Parathyroid adenoma (tissue), 2 donors: ENCODE results near the gene SLC4A9.

Experiments
- H2AFZ ChIP-seq: fragments of 300-600 bp; sonication (generic); one replicate; pipeline ENCODE4 v1.7.0; 2017; ENCODE audit warnings: antibody characterized with exemption, mild to moderate bottlenecking
- H3K27ac ChIP-seq: fragments of 300-600 bp; sonication (generic); one replicate; pipeline ENCODE4 v1.7.0; 2017
- H3K27me3 ChIP-seq: fragments of 300-600 bp; sonication (generic); one replicate; pipeline ENCODE4 v1.7.0; 2017; ENCODE audit warnings: low read length; ENCODE audit not compliant: control insufficient read depth, insufficient read depth
- H3K36me3 ChIP-seq: fragments of 300-600 bp; sonication (generic); one replicate; pipeline ENCODE4 v1.7.0; 2017; ENCODE audit warnings: low read length; ENCODE audit not compliant: control insufficient read depth, insufficient read depth
- H3K4me1 ChIP-seq: fragments of 300-600 bp; sonication (generic); one replicate; pipeline ENCODE4 v1.7.0; 2017; ENCODE audit warnings: control low read depth
- H3K4me2 ChIP-seq: fragments of 300-600 bp; sonication (generic); one replicate; pipeline ENCODE4 v1.7.0; 2017; ENCODE audit warnings: low read length
- H3K4me3 ChIP-seq: fragments of 300-600 bp; sonication (generic); one replicate; pipeline ENCODE4 v1.7.0; 2017; ENCODE audit warnings: low read depth, low read length
- H3K79me2 ChIP-seq: fragments of 300-600 bp; sonication (generic); one replicate; pipeline ENCODE4 v1.7.0; 2017; ENCODE audit warnings: control low read depth
- H3K9ac ChIP-seq: fragments of 300-600 bp; sonication (generic); one replicate; pipeline ENCODE4 v1.7.0; 2017; ENCODE audit warnings: mild to moderate bottlenecking
- H3K9me3 ChIP-seq: fragments of 300-600 bp; sonication (generic); one replicate; pipeline ENCODE4 v1.7.0; 2017; ENCODE audit warnings: low read length; ENCODE audit not compliant: control insufficient read depth
- CTCF ChIP-seq: fragments of 300-600 bp; sonication (generic); IDR thresholded peaks from one replicate; pipeline ENCODE4 v1.7.0; 2017; ENCODE audit warnings: antibody characterized with exemption, mild to moderate bottlenecking
- donor health status: primary hyperparathyroidism.

The SLC4A9 gene

GRCh38 chr5:140312791-140313189 lies 47.2 kb upstream of the SLC4A9 start:
- no peak overlapping the region for H3K4me2 ChIP-seq
- no peaks in the 10 kb centered on the region for H3K9me3 ChIP-seq
- no peak for TF ChIP-seq CTCF
- peak overlapping the region; percentile 58 for H2AFZ ChIP-seq
- H3K36me3 ChIP-seq = no peaks in the 10 kb centered on the region
- H3K27me3 ChIP-seq = no peaks in the 10 kb centered on the region
- H3K9ac ChIP-seq = no peak overlapping the region
- H3K79me2 ChIP-seq = no peaks in the 10 kb centered on the region
- H3K4me1 ChIP-seq = peaks cover 30% of the 10 kb centered on the region
- peak overlapping the region; percentile 75 for H3K27ac ChIP-seq
- H3K4me3 ChIP-seq = no peak overlapping the region

- no peak for TF ChIP-seq CTCF
- no peak overlapping the region for H3K4me2 ChIP-seq
- H3K4me3 ChIP-seq = no peak overlapping the region
- no peaks in the 10 kb centered on the region for H3K79me2 ChIP-seq
- no peaks in the 10 kb centered on the region for H3K9me3 ChIP-seq
- no peak overlapping the region for H3K9ac ChIP-seq
- no peak overlapping the region for H2AFZ ChIP-seq
- H3K4me1 ChIP-seq = peaks cover 11% of the 10 kb centered on the region
- H3K36me3 ChIP-seq = no peaks in the 10 kb centered on the region
- H3K27ac ChIP-seq = no peak overlapping the region
- no peaks in the 10 kb centered on the region for H3K27me3 ChIP-seq
These were observed 42.1 kb upstream of the SLC4A9 start for GRCh38 chr5:140317859-140318258.

DNA sequence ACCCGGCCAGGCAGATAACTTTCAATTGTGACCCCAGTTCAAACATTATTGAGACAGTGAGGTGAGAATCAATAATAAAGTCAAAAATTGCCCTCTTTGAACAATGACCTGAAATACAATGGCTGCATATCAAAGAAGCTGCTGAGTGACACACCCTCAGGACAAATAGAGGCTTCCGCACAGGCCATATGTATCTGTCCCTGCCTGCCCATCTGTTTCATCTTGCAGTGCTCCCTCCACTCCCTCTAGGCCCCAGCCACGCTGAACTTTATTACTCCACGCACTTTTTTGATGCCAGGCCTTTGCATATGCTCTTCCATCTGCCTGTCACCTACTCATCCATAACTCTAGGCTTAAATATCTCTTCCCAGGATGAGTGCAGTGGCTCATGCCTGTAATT lies 41.2 kb upstream of the SLC4A9 start:
- no peaks in the 10 kb centered on the region for H3K9me3 ChIP-seq
- H3K27me3 ChIP-seq = no peaks in the 10 kb centered on the region
- no peak overlapping the region for H2AFZ ChIP-seq
- TF ChIP-seq CTCF = no peak
- H3K9ac ChIP-seq = no peak overlapping the region
- no peak overlapping the region for H3K4me2 ChIP-seq
- no peak overlapping the region for H3K4me3 ChIP-seq
- H3K79me2 ChIP-seq = no peaks in the 10 kb centered on the region
- peaks cover 13% of the 10 kb centered on the region for H3K4me1 ChIP-seq
- H3K36me3 ChIP-seq = no peaks in the 10 kb centered on the region
- H3K27ac ChIP-seq = no peak overlapping the region

DNA sequence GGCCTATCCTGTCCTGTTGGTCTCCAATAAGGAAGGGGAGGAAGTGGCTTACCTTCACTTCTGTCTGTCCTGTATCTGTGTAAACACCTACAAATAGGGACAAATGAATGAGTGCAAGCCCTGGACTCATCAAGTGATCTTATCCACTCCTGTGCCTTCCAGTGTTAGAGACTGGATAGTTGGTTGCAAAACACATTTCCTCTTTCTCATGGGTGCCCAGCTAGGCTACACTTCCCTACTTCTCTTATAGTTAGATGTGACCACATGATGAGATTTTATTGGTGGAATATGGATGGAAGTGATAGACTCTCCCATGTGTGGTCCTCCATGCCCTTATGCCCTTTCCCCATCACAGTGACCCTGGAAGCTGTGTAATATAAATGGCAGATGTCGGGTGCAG lies 40.2 kb upstream of the SLC4A9 start:
- no peaks in the 10 kb centered on the region for H3K9me3 ChIP-seq
- H3K9ac ChIP-seq = no peak overlapping the region
- H3K27me3 ChIP-seq = no peaks in the 10 kb centered on the region
- H3K4me3 ChIP-seq = no peak overlapping the region
- H2AFZ ChIP-seq = no peak overlapping the region
- no peak for TF ChIP-seq CTCF
- H3K4me1 ChIP-seq = peaks cover 16% of the 10 kb centered on the region
- no peak overlapping the region for H3K4me2 ChIP-seq
- H3K36me3 ChIP-seq = no peaks in the 10 kb centered on the region
- H3K27ac ChIP-seq = no peak overlapping the region
- no peaks in the 10 kb centered on the region for H3K79me2 ChIP-seq

GRCh38 chr5:140321796-140322195 lies 38.2 kb upstream of the SLC4A9 start:
- TF ChIP-seq CTCF = no peak
- no peaks in the 10 kb centered on the region for H3K27me3 ChIP-seq
- no peak overlapping the region for H3K9ac ChIP-seq
- no peak overlapping the region for H3K4me3 ChIP-seq
- H3K36me3 ChIP-seq = no peaks in the 10 kb centered on the region
- H2AFZ ChIP-seq = no peak overlapping the region
- no peaks in the 10 kb centered on the region for H3K9me3 ChIP-seq
- no peak overlapping the region for H3K4me2 ChIP-seq
- H3K4me1 ChIP-seq = peaks cover 16% of the 10 kb centered on the region
- H3K27ac ChIP-seq = no peak overlapping the region
- no peaks in the 10 kb centered on the region for H3K79me2 ChIP-seq
